Activated CD4-positive, alpha-beta T cell treated with anti-CD3 and anti-CD28 coated beads, Interleukin-2, amount 50 U/mL, for 16 hours (primary cell): Measurements from ENCODE around the gene NISCH.

Experiments used
- DNase-seq: peaks from one replicate; pipeline ENCODE4 v3.0.0-alpha.2; 2020

NISCH gene

GRCh38 chr3:52527732-52528585 is 72.6 kb downstream of the NISCH start:
- DNase-seq, result no peak

DNA sequence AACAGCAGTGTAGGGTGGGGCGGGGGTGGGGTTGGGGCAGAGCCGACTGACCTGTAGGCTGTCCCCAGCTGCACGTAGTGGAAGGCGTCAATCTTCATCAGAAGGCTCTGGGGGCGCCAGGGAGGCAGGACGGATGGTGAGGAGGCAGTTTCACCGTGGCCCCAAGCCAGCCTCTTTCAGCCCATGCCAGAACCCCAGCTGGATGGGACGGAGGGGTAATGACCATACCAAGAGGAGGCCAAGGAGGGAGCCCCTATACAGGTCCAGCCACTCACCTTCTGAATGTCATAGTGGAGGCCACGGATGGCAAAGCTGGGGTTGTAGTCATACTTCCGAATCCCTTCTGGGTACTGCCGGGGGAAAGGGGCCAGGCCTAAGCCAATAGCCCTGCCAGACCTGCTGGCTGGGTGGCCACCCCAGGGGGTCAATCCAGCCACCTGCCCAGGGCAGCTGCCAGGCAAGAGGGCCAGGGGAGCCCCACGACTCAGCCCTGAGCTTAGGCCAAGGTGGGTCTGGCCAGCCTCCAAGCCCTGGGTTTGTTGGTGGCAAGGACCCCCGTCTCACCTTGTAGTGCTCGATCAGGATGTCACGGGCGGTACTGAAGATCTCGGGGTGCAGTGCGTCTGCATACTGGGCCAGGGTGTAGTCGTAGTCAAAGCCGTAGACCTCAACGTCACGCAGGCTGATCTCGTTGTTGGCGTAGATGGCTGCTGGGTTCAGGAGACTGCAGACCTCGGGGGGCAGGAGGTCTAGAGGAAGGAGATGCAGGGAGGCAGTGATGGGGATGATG is 73.4 kb downstream of the NISCH start:
- DNase-seq, result no peak

- DNase-seq, result no peak
These were observed 74.3 kb downstream of the NISCH start for GRCh38 chr3:52529376-52530333.

DNA sequence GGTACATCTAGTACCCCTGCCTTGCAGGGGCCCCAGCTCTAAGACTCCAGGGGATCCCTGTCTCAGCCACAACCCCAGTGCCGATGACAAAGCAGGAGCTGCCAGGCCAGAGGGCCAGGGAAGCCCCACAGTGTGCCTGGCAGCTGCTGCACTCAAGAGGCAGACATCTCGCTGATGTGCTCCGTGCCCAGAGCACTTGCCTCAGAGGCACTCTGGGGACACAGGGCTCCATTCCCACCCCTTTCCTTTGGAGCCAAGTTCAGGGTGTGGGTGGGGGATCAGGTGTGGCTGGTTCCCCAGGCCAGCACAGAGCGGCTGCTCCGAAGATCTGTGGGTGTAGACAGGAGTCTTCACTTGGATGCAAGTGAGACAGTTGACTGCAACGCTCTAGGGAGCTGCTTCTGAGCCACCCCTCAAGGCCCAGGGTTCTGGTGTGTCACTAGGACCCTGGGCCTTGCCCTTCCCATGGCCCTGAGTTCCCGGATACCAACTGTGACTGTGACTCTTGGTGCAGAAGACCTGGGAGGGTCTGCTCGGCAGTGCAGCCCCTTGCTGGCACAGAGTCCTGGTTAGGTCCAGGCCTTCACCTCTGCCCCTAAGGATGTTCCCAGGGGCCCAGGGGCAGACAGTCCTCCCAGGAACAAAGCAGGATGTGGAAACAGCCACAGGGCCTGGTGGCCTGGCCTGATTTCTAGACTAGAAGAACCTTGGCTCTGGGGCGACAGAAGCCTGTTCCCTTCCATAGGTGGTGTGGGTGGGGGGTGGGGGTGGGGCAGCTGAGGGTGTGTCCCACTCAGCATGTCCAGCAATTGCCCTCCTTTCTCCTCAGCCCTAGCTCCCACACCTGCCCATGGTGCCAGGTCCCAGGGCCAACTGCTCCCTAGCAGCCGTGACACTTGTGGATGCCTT is 75.8 kb downstream of the NISCH start:
- no peak for DNase-seq

DNA sequence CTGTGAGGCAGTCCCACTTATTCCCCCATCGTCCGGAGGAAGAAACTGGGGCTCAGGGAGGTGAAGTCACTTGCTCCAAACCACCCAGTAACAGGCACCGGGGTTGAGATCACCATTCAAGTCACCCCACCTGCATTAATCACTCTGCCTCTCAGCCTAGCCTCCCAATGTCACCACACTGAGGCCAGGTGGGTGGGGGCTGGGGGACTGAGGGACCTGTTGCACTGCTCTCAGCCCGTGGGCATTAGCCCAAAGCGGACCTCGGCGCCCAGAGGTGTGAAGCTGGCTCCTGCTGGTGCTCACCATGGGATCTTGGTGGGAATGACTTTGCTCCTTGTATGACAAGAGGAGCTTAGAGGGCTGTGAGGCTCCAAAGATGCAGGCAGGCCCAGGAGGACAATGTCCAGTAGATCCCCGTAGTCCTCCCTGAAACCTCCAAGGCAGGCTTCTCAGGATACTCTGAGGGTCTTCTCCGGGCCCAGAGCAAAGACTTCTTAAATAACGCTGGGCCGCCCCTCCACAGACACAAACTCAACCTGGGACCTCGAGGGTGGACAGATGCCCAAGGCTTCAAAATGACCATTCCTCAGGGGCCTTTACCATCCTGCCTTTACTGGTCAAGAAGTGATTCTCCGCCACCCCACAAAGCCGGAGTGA is 76.6 kb downstream of the NISCH start:
- no peak for DNase-seq

- DNase-seq, result peak; percentile 27
These were observed 77.1 kb downstream of the NISCH start for GRCh38 chr3:52532517-52532837.

GRCh38 chr3:52532838-52533622 is 77.6 kb downstream of the NISCH start:
- peak; percentile 23 for DNase-seq

DNA sequence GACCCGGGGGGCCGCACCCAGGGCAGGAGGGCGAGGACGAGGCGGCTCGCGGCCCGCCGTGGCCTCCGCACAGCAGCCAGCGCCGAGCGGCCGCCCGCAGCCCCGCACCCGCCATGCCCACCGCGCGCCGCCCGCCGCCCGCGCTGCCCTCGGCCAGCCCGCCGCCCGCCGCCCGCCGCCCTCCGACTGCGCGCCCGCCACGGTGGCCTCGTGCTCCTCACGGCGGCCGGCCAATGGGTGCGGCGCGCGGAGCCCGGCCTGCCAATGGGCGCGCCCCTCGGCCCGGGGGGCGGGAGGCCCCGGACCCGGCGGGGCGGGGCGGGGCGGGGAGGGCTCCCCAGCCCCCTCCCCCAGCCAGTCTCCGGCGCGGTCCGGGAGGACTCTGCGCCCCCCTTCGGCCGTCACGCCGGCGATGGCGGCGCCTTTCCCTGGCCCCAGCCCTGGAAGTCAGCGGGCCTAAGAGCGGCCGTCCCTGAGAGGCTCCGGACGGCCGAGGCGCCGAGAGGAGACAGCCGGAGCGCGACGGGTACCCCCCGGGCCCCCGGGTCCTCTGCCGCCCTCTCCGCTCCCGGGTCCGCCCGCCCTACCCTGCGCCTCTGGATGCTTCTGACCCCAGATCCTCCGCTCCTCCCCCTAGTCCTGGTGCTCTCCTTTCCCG is 78.3 kb downstream of the NISCH start, which contains the start of gene NT5DC2:
Gene NT5DC2 (minus strand): TSS at position 235 of the 658 bp plus-strand sequence. CDS start 120 bp downstream, at position 115.
- peak; percentile 68 for DNase-seq

DNA sequence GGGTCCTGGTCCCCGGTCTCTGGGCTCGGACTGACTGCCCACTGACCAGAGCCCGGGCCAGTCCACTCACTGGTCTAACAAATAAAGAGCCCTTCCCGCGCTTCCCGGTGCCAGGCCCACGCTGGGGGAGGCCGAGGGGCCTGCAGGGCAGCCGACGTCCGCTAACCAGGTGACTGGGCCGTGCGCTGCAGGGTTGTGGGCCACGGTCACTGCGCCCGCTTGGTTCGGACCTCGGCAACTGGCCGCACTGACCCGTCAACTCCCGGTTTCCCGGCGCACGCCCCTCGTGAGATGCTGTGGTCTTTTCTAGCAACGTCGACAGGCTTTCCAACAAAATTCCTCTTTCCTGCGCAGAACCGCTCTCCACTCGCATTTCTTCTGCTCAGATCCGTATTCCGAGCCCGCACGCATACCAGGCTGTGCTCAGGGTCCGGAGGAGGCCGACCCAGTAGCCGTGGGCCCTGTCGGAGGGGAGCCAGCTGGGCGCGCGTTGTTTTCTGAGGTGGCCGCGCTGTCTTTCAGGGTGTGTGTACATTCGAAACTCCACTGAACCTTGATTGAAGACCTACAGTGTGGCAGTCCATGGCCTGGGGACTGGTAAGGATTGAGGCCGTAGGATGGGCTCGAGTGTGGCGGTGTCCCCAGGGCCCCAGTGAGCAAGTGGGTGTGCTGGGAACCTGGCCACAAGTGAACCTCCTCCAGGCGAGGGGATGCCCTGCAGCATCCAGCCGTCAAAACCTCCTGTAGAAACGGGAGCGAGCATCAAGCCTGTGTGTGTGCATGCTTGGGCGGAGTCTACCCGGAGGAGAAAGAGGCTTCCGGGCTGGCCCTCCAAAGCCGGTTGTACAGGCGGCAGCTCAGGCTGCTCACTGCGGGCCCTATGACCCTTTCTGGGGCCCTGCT is 79.1 kb downstream of the NISCH start:
- DNase-seq, result no peak

GRCh38 chr3:52535411-52536111 is 80.2 kb downstream of the NISCH start:
- DNase-seq, result no peak

DNA sequence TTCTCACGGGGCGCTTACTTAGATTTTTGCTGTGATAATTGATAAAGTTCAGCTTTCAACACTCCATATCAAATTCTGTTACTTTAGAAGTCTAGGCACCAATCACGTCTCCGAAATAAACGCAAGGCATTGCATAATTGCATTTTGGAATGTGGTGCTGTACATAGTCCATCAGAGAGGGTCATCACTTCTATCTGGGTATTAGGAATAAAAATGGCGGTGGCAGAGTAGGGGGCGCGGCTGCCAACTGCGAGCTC is 80.6 kb downstream of the NISCH start:
- DNase-seq, result no peak

DNA sequence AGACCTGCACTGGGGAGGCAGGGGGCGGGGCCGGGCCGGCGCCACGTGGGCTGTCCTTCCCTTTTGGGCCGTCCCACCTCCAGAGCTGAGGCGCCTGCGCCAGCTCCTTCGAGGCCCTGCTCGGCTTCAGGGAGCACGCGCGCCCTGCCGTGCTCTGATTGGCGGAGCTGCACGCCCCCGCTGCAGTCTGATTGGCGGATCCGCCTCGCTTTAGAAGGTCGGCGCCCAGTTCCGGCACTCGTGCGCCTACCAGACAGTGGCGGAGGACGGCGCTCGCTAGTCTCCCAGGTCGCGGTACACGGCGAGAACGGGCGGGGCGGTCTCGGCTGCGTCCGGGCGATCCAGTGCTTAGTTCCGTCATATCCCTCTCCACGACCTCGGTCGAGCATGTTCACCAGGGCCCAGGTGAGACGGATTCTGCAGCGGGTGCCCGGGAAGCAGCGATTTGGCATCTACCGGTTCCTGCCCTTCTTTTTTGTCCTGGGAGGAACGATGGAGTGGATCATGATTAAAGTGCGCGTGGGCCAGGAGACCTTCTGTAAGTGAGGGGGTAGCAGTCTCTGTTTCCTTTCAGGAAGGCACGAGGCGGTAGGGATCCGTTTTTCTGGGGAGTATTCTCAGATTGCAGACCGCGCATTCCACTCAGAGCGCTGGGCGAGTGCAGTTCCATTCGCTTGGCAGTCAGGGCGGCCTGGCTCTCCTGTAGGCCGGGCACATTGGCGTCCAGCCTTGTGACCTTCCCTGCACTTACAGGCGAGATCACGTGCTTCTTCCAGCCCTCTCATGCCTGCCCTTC is 81.2 kb downstream of the NISCH start, which contains the start of gene UQCC5:
Gene UQCC5 (plus strand): TSS at position 237 of the 796 bp plus-strand sequence. CDS start 151 bp downstream, at position 388.
- DNase-seq, result peak; percentile 99

DNA sequence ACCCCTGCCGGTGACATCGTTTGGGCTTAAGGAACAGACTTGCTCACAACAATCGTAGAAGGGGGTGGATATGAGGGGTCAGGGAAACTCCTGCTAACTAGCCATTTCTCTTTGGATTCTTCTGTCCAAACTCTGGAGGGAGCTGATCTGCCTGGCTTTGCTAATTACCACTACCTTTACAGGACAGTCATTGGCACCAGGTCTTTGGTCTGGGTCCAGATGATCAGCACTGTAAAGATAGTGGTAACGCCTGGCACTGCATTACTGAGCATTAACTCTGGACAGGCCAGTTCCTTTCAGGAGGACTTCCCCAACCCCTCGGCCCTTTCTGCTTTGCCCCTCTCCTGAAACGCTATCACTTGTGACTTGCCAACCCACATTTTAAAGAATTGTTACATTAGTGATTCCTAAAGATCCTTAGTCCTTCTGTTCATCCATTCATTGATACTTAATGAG is 81.8 kb downstream of the NISCH start:
- no peak for DNase-seq

- DNase-seq, result no peak
These were observed 82.5 kb downstream of the NISCH start for GRCh38 chr3:52537726-52538421.

GRCh38 chr3:52539010-52539653 is 83.7 kb downstream of the NISCH start:
- DNase-seq, result no peak

- DNase-seq, result no peak
These were observed 85.6 kb downstream of the NISCH start for GRCh38 chr3:52541050-52541449.
